LHCN-M2 (cell line): ENCODE results near the gene NTM. TPM values are rescaled to one million over a fixed set of nuclear protein-coding genes. Genes with fewer than 3 reads are reported as not detected.
"Not testable (repeated sequence)": the region's sequence is repeated elsewhere in the genome, so short reads cannot be mapped to it uniquely, and the experiment has no call there.

ENCODE experiments used
- DNase-seq: peaks from one replicate; pipeline ENCODE4 v3.0.0-alpha.2; 2012; ENCODE audit warnings: low read depth
- total RNA-seq: library from RNA; depleted of rRNA; stranded (reverse); fragments of >200 nt; gene quantifications from 2 replicates; pipeline ENCODE4 v1.2.3, GENCODE V29; 2014

NTM gene
- total RNA-seq, 1 experiment from 2014 or later = 45.6 TPM

DNA sequence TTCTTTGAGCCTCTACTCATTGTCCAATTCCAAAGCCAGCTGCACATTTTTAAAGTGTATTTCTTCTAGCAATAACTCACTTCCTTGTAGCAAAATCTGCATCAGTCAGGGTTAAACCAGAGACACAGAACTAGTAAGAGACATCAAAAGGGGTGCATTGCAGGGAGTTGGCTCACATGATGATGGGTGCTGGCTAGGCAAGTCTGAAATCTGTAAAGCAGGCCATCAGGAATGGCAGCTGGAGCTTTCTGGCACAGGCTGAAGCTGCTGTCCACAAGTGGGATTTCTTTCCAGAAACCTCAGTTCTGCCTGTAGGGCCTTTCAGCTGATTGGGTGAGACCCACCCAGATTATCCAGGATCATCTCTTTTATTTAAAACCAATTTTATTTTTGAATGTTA is 698.1 kb downstream of the NTM start:
- DNase-seq = no peak

DNA sequence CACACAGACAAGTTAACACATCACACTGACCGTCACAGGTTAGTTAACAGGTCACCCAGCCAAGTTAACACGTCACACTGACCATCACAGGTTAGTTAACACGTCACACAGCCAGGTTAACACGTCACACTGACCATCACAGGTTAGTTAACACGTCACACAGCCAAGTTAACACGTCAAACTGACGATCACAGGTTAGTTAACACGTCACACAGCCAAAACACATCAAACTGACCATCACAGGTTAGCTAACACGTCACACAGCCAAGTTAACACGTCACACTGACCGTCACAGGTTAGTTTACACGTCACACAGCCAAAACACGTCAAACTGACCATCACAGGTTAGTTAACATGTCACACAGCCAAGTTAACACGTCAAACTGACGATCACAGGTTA is 699.2 kb downstream of the NTM start:
- not testable (repeated sequence) for DNase-seq

DNA sequence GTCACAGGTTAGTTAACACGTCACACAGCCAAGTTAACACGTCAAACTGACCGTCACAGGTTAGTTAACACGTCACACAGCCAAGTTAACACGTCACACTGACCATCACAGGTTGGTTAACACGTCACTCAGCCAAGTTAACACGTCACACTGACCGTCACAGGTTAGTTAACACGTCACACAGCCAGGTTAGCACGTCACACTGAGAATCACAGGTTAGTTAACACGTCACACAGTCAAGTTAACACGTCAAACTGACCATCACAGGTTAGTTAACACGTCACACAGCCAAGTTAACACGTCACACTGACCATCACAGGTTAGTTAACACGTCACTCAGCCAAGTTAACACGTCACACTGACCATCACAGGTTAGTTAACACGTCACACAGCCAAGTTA is 700.5 kb downstream of the NTM start:
- DNase-seq = not testable (repeated sequence)

DNA sequence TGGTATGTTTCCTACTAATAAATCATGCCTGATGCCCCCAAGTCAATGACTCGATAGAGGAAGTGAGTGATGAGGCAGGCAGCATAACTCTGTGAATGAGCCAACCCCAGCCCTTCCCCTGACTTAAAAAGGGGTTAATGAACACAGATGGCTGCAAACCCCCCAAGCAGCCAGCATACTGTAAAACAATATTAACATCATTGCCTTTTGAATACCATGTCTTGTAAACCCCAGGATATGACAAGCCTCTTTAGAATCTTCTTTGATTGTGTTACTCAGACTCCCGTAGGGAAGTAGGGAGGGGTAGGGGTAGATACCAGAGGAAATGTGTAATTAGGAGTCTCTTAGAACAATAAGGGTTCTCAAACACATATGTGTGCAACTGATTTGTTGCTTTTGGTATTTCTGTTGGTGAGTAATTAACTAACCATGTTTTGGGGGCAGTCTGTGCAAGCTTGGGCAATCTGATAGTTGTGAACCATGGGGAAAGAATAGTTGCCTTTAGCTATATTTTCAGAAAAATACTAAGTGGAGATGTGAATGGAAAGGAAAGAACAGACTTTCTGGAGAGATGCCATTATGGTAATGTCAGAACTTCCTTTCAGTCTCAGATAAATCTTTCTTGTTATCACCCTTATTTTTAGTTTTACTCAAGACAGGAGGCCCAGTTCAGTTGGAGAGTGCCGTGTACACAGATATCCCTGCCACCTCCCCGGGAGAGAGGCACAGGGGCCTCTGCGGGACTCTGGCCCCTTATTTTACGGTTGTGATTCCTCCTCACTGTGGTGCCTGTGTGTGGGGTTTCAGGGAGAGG is 701.8 kb downstream of the NTM start:
- DNase-seq = peak; percentile 99

DNA sequence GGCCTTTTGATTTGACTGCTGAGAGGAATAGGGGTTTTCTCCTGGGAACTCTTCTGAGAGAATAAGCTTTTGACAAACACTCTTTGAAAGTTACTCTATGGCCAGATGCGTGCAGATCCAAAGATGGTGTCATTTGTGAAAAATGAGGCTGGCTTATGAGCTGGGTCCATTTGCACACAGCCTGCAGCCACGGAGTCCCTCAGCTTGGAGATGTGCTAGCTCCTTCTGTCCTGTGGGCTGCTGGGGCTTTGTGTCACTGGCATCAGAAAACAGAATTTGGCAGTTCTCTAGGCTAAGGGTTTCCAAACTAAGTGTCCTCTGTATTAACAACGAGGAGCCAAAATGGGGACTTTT is 702.4 kb downstream of the NTM start:
- DNase-seq = no peak

DNA sequence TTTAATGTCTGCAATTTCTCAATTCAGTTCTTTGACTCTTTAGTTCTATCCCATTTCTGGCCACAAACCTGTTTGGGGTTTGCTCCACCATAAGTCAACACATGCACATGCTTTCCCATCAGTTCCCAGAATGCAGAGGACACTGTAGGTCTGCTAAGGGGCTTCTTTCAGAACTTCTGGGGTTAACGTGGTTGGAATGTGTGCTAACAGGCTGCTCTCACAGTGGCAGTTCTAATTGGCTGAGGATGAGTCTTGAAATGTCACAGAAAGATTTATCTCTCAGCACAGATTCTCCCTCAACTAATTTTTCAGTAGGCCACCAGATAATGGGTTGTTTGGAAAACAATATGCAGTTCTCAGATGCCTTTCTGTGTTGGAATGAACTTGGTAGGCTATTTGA is 703.4 kb downstream of the NTM start:
- DNase-seq = peak; percentile 55

DNA sequence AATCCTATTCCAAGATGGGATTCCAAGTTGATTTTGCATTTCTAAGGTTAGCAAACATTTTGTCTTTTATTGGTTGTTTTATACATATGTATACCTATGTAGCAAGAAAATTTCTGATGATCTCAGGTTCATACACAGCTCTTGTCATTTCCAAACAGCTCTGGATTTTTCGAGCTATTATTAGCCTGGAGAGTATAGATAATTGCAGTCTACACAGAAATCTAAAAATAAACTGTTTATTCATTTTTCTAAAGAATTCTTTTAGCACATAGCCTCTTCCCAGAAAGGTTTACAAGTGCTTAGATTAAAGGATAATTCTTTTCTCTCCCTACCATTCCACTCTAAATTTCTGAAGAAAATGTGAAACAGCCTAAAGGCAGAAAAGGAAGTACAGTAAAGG is 705.0 kb downstream of the NTM start:
- no peak for DNase-seq

DNA sequence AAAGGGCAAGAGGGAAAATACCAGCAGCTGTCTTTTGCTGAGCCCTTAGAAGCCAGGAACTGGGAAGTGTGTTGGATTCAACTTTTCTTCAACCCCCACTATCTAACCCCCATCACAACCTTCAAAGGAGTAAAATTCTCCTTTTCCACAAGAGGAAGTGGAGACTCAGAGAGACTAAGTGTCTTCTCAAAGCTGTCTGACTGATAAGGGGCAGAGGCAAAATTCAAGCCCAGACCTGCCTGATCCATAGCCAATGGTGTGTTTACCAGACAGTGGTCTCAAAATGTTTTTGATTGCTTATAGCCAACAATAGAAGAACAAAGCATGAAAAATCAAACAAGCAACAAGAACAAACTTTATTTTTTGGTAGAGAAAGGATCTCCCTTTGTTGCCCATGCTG is 707.0 kb downstream of the NTM start:
- no peak for DNase-seq

DNA sequence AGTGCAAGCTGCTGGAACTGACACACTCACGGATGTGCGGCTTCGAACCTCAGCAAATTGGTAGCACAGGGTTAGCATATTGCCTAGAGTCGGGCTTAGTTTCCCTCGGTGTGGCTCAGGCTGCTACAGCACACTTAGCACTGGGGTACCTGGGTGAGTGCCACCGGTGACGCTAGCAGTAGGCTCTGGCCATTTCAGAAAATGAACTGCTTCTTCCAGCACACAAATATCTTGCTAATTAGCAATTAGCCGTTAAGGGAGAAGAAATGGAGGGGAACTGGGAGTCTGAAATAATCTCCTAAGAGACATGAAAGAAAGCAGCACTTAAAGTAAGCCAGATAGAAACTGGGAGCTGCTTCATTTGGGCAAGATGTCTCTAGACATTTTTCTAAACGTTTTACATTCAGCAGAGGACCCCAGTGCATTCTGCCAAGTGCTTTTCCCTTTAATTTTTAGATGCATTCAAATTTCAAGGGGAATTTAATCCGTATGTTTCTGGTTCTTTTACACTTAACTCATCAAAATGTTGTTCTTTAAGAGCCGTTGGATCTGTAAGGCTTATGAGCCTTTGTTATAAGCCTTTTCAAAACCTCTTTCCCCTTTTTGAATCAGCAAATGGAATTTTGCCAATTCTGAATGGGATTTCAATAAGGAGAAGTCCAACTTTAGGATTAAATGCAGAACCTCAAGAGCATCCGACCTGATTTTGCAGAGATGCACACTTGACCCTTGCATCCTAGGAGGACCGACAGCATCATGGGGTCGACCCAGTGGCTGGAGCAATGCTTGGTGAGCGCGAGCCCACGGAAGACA is 708.1 kb downstream of the NTM start:
- no peak for DNase-seq

DNA sequence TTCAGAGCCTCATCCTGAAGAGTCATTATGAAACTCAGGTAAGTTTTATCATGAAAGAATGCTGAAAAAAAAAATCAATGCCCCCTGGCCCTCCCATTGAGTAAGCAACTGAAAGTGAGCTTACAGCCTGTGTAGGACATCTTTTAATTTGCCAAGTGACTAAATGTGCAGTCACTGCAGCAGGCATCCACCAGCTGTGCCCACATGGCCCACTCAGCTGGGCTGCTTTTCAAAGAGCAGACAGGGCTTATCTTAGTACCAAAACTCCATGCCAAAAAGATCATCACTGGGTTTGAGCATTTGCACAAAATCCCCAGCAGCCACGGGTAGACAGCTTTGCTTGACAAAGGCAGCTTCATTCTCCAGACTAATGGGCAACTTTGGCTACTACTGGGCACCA is 709.7 kb downstream of the NTM start:
- DNase-seq = peak; percentile 81

DNA sequence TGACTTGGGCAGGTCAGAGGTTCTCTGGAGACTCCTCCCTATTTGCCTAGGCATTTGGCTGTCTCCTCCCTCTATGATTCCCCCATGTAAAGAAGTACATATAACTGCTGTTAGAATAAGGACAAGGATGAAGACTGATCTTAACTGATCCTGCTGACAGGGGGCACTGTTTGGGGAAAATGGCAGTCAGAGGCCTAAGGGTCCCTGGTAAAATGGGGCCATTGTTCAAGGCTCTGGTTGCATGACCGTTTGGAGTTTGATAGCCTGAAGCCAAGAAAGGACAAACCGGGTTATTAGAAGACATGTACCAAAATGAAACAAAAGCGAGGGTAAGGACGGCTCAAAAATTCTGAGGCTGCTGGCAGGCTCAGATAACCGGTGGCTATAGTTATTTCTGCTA is 712.2 kb downstream of the NTM start:
- no peak for DNase-seq

DNA sequence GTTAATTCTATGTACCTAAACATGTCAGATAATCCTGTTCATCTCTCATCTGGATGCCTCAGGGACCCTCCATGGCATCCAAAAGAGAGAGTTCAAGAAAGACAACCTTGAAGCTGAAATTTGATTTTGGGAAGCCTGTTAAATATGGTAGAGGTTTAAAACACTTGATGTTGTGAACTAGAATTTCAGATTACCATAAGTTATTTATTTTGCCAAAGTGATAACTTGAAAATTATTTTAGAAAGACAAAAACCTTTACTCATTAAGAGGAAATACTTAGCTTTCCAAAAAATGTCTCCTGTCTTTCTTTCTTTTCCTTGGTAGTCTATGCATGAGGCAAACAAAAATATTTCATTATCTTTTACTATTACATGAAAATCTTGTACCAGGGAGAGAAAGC is 714.0 kb downstream of the NTM start:
- no peak for DNase-seq

DNA sequence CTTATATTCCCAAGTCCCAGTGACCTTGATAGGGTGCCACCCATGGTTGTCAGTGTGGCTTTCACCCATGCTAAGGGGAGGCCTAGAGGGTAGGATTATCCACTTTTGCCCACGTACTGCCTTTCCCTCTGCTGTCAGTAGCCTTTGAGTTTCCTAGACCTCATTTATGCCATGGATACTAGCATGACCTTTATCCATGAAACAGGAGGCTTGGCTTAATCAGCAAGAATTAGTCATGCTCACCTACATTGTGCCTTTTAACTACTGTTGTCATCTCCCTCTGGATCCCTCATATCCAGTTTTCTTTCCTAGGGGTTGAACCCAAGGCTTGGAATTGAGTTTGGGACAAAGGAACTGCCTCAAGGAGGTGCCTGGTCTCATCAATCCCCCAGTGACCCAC is 716.7 kb downstream of the NTM start:
- DNase-seq = no peak

DNA sequence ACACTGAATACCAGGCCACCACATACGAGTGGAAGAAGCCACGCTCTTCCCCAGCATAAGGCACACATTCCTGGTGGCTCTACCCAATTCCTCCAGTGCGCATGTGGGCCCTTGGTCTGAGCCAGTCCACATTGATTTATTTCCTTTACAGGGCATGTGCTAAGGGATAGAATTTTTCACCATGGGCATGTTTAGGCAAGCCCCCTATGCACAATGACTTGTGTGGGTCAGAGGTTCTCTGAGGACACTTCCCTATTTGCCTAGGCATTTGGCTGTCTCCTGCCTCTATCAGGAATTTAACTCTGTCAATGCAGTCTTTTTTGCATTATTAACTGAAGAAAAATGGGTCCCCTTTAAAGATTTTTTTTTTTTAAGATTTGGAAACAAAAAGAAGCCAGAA is 718.1 kb downstream of the NTM start:
- no peak for DNase-seq

DNA sequence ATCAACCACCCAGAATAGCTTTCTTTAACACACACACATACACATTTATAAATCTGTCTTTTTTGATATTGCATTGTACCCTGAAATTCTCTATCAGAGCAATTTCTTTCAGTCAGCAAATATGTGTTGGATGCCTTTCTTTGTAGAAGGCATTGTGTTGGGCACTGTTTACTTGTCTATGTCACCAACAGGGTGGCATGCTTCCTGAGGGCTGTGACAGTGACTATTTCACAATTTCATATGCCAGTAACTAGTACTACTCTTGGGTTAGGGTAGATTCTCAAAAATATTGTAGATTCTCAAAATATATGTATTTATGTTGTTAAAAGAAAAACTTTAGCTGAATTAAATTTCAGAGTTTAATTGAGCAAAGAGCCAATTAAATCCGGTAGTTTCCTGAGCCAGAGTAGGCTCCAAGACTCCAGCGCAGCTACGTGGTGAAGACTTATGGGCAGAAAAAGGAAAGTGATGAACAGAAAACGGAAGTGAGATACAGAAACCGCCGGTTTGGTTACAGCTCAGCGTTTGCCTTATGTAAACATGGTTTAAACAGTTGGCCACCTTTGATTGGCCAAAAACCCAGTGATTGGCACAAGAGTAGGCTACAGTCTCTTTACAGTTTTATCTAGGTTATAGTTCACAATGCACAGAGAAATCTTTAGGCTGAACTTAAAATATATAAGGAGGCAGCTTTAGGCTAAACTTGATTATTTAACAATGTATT is 723.3 kb downstream of the NTM start:
- DNase-seq = no peak

DNA sequence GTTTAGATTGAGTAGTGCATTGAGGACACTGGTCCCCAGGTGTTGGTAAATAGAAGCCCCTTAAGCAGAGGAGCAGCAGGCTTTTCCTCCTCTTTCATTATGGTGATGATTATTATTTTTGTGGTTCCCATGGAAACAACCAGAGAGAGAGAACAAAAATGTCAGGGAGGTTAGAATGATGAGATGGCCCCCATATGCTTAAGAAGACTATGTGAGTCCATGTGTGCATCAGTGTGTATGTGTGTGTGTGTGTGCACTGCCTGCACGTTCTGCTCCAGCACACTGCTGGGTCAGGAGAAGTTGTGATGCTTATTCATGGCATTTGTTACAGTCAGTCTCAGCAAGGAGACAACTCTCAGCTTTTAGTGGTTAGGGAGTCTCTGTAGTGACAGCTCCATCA is 724.2 kb downstream of the NTM start:
- DNase-seq = no peak

DNA sequence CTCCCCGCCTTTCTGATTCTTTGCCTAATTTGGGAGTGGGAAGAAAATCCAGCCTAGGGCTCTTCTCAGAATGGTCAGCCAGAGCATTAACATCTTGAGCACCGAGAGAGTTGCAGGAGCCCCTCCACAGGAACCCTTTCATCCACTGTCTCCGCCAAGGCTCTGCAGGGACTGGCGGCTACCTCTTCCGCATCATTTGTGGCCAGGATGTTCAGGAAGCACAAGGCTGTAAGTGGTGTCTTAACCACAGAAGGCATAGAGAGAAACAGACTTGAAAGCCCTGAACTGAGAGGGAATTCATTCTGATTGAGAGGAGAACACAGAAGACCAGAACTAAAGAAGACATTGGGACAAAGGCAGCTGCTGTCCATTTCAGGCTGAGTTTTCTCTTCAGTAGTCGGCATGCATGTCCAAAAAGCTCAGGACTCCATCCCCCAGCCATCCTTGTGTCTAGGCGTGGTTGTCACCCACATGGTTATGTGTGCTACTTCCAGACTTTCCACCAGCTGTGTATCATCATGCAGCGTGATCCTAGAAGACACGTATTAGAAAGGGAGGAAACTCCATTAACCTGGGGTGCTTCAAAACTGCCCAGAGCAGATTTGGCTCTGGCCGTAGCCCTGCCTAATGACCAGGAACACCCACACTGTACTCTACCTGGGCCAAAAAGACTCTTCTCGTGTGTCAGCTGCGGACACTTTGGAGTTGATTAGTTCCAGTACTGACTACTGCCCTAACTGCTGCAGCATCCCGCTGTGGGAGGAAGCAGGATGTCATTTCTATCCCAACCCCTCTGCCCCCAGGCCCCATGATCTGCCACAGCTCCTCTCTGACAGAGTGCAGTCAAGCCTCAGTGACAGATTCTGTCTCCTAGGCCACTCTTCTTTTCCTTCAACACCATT is 725.1 kb downstream of the NTM start:
- DNase-seq = no peak

DNA sequence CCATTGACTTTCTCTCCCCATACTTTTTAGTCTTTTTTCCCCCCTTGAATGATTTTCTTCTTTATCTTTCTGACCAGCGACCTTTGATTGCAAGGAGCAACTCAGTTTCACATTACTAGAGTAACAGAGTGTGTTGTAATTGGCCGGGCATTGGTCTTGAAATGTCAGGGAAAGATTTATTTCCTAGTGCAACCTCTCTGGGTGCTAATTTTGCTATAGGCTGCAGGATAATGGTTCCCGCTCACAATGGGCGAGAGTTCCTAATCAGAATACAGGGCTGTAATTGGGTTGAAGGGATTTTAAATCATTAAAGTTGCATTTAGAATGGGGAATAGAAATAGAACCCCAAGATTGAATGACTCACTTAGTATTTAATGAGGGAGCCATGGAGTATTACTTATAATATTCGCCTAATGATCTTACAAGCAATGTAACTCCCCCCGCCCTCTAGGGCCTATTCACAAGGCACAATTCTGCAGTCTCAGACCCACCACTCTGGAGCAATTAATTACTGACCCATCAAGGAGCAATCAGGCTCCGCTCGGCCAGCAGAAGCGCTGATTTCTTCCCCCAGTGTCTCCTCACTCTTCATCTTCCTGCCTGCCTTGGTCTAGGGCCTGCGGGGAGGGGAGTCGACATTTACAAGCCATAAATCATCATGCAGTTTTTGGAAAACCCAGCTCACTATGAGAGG is 725.9 kb downstream of the NTM start:
- no peak for DNase-seq

DNA sequence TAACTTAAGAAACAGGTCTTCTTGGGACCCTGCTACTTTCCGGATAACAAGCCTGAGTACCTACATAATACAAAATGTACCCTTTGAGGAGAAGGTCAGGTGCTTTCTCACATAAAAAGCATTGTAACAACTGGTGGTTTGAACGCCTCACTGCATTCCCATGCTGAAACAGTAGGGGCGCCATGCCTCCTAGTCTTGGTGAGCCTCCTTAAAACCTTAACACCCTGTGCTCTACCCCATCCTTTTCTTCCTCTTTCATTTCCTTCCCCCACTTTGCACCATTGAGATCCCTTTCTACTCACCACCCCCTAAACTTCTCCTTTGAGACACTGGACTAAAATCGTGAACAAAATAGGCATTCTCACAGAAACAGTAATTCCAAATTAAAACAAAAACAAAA is 729.3 kb downstream of the NTM start:
- no peak for DNase-seq

DNA sequence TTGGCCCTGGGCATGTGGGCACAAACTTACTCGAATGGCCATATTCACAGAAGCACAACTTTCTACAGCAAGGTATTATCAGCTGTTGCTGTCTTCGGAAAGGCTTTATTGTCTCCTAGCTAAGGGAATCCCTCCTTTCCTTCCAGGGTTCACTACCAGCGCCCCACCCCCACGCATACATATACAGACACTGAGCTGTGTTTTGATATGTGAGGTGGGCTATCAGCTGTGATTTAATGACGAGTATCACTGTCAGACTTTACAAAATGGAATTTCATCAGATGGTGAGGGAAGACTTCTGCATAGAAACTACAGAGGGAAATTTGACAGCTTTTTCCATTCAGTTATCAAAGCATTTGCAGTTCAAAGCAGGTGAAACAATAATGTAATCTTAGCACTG is 730.2 kb downstream of the NTM start:
- DNase-seq = no peak

DNA sequence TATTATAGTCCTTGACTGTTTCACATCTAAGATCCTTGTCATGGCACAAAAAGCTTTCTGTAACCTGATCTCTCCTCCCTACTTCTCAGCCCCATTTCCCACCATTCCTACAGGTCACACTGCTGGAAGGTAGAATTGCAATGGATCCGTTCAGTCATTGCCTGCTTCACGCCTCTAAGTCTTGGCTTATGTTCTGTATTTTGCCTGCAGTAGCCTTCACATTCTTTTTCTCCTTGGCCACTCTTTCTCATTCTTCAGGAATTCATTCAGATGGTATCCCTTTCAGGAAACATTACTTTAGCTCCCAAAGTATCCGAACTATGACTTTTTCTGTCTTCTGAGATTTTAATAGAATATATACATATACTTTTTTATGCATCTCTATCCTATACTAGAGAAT is 731.5 kb downstream of the NTM start:
- no peak for DNase-seq
